Keratinocyte (primary cell): Measurements from ENCODE around the gene RNF157.

Source experiments
- EZH2 ChIP-seq: IDR thresholded peaks from one replicate; pipeline ENCODE4 v1.6.1; 2012; ENCODE audit warnings: inconsistent platforms, mild to moderate bottlenecking, low read length, moderate library complexity
- TF ChIP-seq, protein P1 (sequence below), 3 experiments: IDR thresholded peaks in 1 of 3; conservative IDR thresholded peaks in 1 of 3; optimal IDR thresholded peaks in 1 of 3; 2 replicates in 2 of 3; 3 replicates in 1 of 3; pipeline versions ENCODE3 to v1.5.1; 2011; ENCODE audit warnings: low read length in 3 of 3, mild to moderate bottlenecking in 3 of 3, moderate library complexity in 2 of 3, control low read depth in 1 of 3, inconsistent platforms in 1 of 3; ENCODE audit not compliant: insufficient read depth in 2 of 3; ENCODE audit errors: extremely low read depth in 1 of 3

DNA sequence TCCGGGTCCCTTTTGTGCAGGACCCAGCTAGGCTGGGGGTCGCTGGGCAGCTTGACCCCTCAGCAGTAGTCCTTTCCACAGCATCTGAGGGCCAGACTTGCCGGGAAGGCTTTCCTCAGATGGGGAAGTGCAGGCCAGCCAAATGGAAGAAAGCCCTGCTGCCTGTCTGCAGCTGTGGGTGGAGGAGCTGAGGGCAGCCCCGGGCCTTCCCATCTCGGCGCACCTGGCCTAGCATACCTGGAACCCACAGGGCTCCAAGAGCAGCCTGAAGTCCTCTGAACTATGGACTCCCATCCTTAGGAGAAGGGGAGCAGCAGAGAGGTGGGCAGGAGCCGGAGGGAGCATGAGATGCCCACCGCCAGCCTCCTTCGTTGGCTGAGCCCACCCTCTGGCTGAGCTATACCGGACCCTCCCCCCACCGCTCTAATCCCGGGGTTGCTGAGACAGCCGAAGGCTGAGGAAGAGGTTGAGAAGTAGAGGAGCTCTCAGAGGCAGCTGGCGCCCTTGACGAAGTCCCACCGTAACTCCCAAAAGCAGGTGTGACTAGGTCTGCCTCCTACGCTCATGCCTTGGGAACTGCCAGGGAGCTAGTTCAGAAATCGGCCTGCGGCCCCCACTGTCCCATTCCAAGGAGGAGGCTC lies 38.1 kb upstream of the RNF157 start:
- TF ChIP-seq, protein P1, sequence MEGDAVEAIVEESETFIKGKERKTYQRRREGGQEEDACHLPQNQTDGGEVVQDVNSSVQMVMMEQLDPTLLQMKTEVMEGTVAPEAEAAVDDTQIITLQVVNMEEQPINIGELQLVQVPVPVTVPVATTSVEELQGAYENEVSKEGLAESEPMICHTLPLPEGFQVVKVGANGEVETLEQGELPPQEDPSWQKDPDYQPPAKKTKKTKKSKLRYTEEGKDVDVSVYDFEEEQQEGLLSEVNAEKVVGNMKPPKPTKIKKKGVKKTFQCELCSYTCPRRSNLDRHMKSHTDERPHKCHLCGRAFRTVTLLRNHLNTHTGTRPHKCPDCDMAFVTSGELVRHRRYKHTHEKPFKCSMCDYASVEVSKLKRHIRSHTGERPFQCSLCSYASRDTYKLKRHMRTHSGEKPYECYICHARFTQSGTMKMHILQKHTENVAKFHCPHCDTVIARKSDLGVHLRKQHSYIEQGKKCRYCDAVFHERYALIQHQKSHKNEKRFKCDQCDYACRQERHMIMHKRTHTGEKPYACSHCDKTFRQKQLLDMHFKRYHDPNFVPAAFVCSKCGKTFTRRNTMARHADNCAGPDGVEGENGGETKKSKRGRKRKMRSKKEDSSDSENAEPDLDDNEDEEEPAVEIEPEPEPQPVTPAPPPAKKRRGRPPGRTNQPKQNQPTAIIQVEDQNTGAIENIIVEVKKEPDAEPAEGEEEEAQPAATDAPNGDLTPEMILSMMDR (optimal IDR thresholded peaks at IDR 0.05 in 1 of 3, IDR thresholded peaks at IDR 0.05 in 1 of 3, conservative IDR thresholded peaks at IDR 0.05 in 1 of 3; ENCODE audit: extremely low read depth in 1 of 3, insufficient read depth in 2 of 3, low read length in 3 of 3) = no peak
- TF ChIP-seq EZH2 = no peak
